Measurements from ENCODE around the gene RORC.

The RORC gene

DNA sequence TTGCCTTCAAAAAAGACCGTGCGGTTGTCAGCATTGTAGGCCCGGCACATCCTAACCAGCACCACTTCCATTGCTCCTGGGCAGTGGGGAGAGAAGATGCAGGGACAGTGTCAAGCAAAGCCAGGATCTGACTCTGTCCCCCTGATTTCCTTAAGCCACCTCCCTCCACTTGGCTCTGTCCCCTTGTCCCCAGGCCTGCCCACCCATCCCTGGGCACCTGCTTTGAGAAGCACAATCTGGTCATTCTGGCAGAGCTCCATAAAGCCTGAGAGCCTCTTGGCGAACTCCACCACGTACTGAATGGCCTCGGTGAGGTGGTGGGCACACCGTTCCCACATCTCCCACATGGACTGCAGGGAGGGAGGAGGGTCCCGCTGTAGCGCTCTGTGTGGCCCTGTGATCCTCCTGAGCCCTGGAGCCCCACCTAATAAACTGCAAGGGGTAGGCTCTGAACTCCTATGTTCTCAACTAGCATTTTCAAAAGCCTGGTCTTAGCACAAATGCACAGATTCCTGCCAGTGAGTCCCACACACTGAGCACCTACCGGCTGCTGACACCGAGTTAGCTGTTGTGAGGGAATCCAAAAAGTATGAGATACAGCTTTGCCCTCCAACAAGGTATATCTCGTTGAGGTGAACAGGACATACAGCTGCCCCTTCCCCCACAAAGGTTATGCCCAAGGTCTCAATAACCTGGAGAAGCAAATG lies 18.2 kb downstream of the RORC start:
- Mint-ChIP-seq H3K36me3 (ENCODE audit: low read depth) (no peaks in the 10 kb centered on the region), H3K4me3 (no peak overlapping the region), H3K9me3 (no peaks in the 10 kb centered on the region), H3K27me3 (ENCODE audit: low read depth) (no peaks in the 10 kb centered on the region), H3K4me1 (ENCODE audit: low read depth) (peaks cover 15% of the 10 kb centered on the region), H3K27ac (no peak overlapping the region)
- no peak for DNase-seq (ENCODE audit: low spot score)

DNA sequence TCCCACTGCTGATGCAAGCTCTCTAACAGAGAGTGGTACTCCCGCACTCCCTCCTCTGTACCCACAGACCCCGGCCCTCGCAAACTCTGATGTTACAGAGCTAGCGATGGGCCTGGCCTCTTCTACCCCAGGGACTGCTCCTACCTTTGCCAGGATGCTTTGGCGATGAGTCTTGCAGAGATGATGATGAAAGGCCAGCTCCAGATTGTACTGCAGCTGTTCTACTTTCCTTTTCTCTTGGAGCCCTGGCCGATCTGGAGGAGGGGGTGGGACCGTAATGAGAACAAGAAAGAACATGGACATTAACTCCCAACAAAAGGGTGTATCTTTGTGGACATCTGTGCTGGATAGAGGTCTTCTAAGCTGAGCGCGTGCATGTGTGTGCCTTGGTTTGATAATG lies 20.4 kb downstream of the RORC start:
- peaks cover 10% of the 10 kb centered on the region for H3K4me1 Mint-ChIP-seq (ENCODE audit: low read depth)
- no peaks in the 10 kb centered on the region for H3K9me3 Mint-ChIP-seq
- no peak overlapping the region for H3K4me3 Mint-ChIP-seq
- peaks cover 5% of the 10 kb centered on the region for H3K27me3 Mint-ChIP-seq (ENCODE audit: low read depth)
- no peaks in the 10 kb centered on the region for H3K36me3 Mint-ChIP-seq (ENCODE audit: low read depth)
- no peak for DNase-seq (ENCODE audit: low spot score)
- no peak overlapping the region for H3K27ac Mint-ChIP-seq

DNA sequence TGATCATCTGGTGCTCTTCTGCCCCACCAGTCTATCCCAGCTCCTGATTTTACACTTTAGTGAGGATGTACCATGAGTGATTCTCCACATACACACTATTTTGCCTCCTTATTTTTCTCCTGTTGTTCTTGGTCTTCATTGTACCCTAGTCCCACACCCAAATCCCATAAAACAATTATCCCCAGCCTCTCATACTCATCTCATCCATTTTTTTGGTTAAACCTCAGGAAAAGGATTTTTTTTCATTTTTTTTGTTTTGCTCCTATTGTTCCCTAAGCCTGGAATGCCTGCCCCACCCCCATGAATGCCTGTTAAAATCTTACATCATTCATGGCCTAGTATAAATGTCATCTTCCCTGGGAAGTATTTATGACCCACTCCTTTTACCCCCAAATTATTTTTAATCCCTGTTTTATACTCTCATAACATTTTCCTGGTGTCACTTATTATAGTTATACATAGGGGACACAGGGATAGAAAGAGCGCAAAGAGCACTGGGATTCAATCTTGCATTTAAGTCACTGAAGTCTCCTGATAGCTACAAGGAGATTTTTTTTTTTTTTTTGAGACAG lies 21.5 kb downstream of the RORC start:
- no peak for DNase-seq (ENCODE audit: low spot score)
- Mint-ChIP-seq H3K27me3 (ENCODE audit: low read depth) (peaks cover 5% of the 10 kb centered on the region), H3K9me3 (no peaks in the 10 kb centered on the region), H3K4me3 (no peak overlapping the region), H3K27ac (no peak overlapping the region), H3K4me1 (ENCODE audit: low read depth) (peaks cover 3% of the 10 kb centered on the region), H3K36me3 (ENCODE audit: low read depth) (no peaks in the 10 kb centered on the region)

DNA sequence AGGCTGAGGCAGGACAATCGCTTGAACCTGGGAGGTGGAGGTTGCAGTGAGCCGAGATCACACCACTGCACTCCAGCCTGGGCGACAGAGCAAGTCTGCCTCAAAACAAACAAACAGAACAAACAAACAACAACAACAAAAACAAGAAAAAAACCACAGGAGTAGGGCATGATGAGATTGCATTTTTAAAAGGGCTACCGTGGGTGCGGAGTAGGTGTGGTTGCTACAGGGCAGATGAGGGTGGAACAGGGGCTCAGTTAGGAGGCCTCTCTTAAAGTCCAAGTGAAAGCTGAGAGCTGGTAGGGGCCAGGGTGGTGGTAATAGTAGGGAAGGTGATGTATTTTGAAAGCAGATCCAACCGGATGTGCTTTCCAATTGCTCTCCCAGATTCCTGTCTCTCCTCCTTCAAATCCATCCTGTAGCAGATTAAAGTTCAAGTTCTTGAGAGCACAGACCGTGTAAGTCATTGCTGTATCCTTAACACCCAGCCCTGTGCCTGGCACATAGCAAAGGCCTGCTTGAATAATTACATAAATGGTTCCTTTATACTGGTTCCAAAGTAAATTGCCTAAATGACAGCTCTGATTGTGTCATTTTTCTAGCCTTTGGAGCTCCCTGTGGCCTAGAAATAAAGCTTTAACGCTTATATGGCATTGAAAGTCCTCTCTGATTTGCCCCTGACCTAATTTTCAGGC lies 22.2 kb downstream of the RORC start:
- Mint-ChIP-seq H3K4me1 (ENCODE audit: low read depth) (peaks cover 3% of the 10 kb centered on the region), H3K9me3 (no peaks in the 10 kb centered on the region), H3K36me3 (ENCODE audit: low read depth) (no peaks in the 10 kb centered on the region), H3K27me3 (ENCODE audit: low read depth) (peaks cover 5% of the 10 kb centered on the region), H3K4me3 (no peak overlapping the region), H3K27ac (no peak overlapping the region)
- no peak for DNase-seq (ENCODE audit: low spot score)

DNA sequence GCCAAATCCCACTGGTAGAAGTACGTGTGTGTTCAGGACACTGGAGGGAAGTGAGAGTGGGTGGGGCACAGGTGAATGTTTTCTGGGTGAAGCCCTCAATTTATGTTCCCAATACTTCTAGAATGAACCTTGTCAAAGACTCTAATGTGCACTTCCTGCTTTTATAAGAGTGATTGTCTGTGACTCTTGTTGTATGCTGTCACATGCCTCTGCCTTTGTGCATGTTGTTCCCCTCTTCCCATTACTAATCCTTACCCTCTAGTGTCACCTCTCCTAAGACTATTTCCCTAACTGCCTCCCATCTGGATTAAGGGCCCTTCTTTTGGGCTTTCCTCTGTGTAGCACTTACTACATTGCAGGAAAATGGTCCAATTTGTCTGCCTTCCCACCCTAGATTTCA lies 23.8 kb downstream of the RORC start:
- no peaks in the 10 kb centered on the region for H3K9me3 Mint-ChIP-seq
- H3K27me3 Mint-ChIP-seq (ENCODE audit: low read depth) = peaks cover 8% of the 10 kb centered on the region
- no peak for DNase-seq (ENCODE audit: low spot score)
- H3K4me3 Mint-ChIP-seq = no peak overlapping the region
- H3K36me3 Mint-ChIP-seq (ENCODE audit: low read depth) = no peaks in the 10 kb centered on the region
- no peak overlapping the region for H3K27ac Mint-ChIP-seq
- peaks cover 2% of the 10 kb centered on the region for H3K4me1 Mint-ChIP-seq (ENCODE audit: low read depth)

DNA sequence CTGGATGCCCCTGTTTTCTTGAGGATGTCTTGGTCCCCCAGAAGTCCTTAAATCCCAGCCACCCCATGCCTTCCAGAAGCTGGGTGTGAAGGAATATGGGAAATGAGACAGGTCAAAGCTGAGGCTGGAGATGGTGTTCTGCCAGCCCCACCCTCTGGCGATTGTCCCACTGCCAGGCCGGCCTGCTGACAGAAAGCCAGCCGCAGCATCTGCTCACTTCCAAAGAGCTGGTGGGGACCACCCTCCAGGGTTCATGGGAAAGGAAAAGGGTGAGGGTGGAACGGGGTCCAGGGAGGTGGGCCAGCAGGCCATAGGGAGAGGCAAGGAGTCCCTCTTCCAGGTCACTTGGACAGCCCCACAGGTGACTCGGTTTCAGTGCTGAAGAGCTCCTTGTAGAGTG lies 24.5 kb downstream of the RORC start:
- no peak overlapping the region for H3K4me3 Mint-ChIP-seq
- no peak for DNase-seq (ENCODE audit: low spot score)
- H3K36me3 Mint-ChIP-seq (ENCODE audit: low read depth) = no peaks in the 10 kb centered on the region
- peaks cover 8% of the 10 kb centered on the region for H3K27me3 Mint-ChIP-seq (ENCODE audit: low read depth)
- H3K4me1 Mint-ChIP-seq (ENCODE audit: low read depth) = no peaks in the 10 kb centered on the region
- H3K9me3 Mint-ChIP-seq = no peaks in the 10 kb centered on the region
- H3K27ac Mint-ChIP-seq = no peak overlapping the region

DNA sequence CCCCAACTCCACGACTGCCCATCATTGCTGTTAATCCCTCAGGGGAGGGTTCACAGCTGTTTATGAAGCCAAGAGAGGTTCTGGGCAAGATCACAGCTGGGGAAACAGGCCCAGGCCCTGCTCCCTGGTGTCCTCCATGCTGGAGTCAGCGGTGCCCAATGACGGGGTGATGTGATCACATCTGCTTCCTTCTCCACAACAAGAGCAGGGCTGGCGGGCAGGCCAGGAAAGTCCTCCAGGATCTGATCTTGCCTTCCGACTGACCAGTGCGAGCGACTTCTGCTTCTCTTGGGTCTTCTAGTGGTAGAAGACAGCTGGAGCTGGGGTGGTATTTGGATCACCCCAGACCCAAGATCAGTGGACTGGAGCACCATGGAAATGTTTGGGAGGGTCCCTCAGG lies 25.4 kb downstream of the RORC start:
- Mint-ChIP-seq H3K36me3 (ENCODE audit: low read depth) (no peaks in the 10 kb centered on the region), H3K9me3 (no peaks in the 10 kb centered on the region), H3K4me3 (no peak overlapping the region)

DNA sequence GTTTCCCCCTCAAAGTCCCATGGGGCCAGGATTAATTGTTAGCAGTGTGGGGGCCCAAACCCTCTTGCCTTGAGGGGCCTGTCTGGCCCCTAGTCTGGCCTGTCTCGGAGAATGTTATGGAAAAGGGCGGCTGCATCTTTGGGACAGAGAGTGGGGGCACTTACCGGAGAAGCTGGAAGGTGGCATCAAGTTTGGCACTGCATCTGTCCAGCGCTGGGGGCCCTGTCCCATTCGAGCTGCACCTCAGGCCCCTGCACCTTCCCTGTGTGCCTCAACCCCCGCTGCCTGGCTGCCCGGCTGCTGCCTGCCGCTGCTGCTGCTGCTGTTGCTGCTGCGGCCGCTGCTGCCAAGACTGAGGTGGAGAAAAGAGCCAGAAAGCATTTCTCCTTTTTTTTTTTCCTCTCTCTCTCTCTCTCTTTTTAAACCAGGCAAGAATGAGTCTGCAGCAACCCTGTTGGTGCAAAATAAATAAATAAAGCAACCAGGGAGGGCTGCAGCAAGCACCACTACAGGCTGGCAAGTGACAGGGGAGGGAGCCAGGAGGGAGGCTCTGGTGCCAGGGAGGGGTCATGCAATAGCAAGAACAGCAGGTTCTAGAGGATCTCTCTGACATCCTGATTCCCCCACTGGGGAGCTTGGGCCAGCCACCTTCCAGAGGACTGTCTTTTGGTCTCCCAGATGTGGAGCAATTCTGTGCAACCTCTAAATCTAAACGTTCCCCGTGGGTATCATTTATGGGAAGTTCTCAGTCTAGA lies 26.4 kb downstream of the RORC start, which contains the start of gene LINGO4:
Gene LINGO4 (minus strand): TSS at position 354 of the 755 bp plus-strand sequence. CDS start 2,715 bp downstream, outside the sequence.
- Mint-ChIP-seq H3K4me1 (ENCODE audit: low read depth) (no peaks in the 10 kb centered on the region), H3K27ac (no peak within 1 kb of the TSS), H3K4me3 (no peak within 1 kb of the TSS)

More for the DNA sequence above, 25.4 kb downstream of the RORC start:
- Mint-ChIP-seq H3K27ac (no peak overlapping the region), H3K4me1 (ENCODE audit: low read depth) (no peaks in the 10 kb centered on the region), H3K27me3 (ENCODE audit: low read depth) (peaks cover 8% of the 10 kb centered on the region)
- no peak for DNase-seq (ENCODE audit: low spot score)

DNA sequence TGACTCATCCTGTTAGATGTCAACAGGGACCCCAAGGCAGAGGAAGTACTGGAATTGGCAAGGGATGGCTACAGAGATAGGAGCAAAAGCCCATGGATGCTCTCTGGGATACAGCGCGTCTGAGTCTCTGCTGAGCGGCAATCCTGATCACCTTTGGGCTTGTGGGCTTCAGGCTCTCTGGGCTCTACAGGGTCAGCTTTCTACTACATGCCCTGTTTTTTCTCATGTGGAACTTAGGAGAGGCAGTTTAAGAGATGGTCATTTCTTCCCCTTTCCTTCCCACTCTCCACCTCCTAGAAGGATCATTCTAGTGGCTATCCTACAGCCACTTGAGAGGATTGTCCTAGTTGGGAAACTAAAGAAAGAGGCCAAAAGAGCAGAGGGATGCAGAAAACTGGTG lies 27.7 kb downstream of the RORC start:
- Mint-ChIP-seq H3K27me3 (ENCODE audit: low read depth) (peaks cover 19% of the 10 kb centered on the region), H3K36me3 (ENCODE audit: low read depth) (no peaks in the 10 kb centered on the region), H3K4me3 (no peak overlapping the region), H3K27ac (no peak overlapping the region), H3K9me3 (no peaks in the 10 kb centered on the region), H3K4me1 (ENCODE audit: low read depth) (no peaks in the 10 kb centered on the region)
- DNase-seq (ENCODE audit: low spot score) = no peak

More for the DNA sequence above, 26.4 kb downstream of the RORC start, which contains the start of gene LINGO4:
- no peaks in the 10 kb centered on the region for H3K36me3 Mint-ChIP-seq (ENCODE audit: low read depth)
- H3K9me3 Mint-ChIP-seq = no peaks in the 10 kb centered on the region
- DNase-seq (ENCODE audit: low spot score) = no peak
- peaks cover 13% of the 10 kb centered on the region for H3K27me3 Mint-ChIP-seq (ENCODE audit: low read depth)

DNA sequence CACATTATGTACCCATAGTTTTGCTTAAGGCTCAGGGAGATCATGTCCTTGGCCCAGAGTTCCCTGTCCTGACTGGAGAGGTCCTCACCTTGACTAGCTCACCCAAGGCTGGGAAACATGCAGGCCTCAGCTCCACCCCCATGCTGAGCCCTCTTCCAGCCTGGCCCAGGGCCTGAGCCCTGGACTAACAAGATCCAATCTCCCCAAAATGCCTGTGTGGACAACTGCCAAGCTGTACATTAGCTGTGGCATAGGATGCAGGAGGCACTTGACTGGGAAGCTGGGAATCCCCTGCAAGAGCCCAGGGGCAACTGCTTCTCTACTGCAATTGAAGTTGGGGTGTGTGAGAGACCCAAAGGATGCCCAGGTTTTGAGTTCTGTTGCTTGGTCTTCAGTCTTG lies 28.4 kb downstream of the RORC start:
- no peak overlapping the region for H3K4me3 Mint-ChIP-seq
- H3K27me3 Mint-ChIP-seq (ENCODE audit: low read depth) = peaks cover 19% of the 10 kb centered on the region
- no peaks in the 10 kb centered on the region for H3K9me3 Mint-ChIP-seq
- DNase-seq (ENCODE audit: low spot score) = no peak
- no peak overlapping the region for H3K27ac Mint-ChIP-seq
- H3K4me1 Mint-ChIP-seq (ENCODE audit: low read depth) = no peaks in the 10 kb centered on the region
- no peaks in the 10 kb centered on the region for H3K36me3 Mint-ChIP-seq (ENCODE audit: low read depth)

DNA sequence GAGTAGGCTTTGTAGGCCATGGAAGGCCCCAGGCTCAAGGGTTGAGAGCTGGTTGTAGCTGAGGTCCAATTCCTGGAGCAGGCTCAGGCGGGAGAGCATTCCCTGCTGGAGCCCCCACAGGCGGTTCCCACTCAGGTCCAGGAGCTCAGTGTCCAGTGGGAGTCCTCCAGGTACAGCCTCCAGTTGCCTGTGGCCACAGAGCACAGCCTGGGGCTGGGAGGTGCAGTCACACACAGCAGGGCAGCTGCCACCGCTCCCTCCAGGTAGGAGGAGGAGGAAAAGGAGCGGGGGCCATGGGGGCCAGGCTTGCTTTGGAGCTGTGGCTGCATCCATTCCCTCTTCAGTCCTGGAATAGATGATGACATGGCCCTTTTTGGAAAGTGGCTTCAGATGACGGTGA lies 29.2 kb downstream of the RORC start:
- DNase-seq (ENCODE audit: low spot score) = no peak
- no peaks in the 10 kb centered on the region for H3K9me3 Mint-ChIP-seq
- H3K27me3 Mint-ChIP-seq (ENCODE audit: low read depth) = peaks cover 19% of the 10 kb centered on the region
- no peak overlapping the region for H3K4me3 Mint-ChIP-seq
- H3K27ac Mint-ChIP-seq = no peak overlapping the region
- no peaks in the 10 kb centered on the region for H3K4me1 Mint-ChIP-seq (ENCODE audit: low read depth)
- H3K36me3 Mint-ChIP-seq (ENCODE audit: low read depth) = no peaks in the 10 kb centered on the region

DNA sequence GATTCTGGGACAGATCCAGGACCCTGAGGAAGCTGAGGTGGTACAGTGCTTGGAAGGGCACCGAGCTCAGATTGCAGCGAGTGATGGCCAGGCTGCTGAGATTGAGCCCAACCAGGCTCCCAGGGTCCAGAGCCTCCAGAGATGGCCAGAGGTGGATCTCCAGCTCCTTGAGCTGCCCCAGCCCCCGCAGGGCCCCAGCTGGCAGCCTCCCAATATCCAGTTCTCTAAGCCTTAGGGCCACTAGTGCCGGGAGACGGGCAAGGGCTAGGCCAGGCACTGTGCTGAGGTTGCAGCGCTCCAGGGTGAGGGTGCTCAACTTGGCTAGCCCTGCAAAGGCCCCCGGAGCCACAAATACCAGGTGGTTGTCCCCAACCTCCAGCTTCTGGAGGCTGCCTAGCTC lies 29.8 kb downstream of the RORC start:
- no peaks in the 10 kb centered on the region for H3K36me3 Mint-ChIP-seq (ENCODE audit: low read depth)
- H3K27me3 Mint-ChIP-seq (ENCODE audit: low read depth) = peaks cover 19% of the 10 kb centered on the region
- no peaks in the 10 kb centered on the region for H3K4me1 Mint-ChIP-seq (ENCODE audit: low read depth)
- H3K27ac Mint-ChIP-seq = no peak overlapping the region
- no peak overlapping the region for H3K4me3 Mint-ChIP-seq
- DNase-seq (ENCODE audit: low spot score) = no peak
- H3K9me3 Mint-ChIP-seq = no peaks in the 10 kb centered on the region

DNA sequence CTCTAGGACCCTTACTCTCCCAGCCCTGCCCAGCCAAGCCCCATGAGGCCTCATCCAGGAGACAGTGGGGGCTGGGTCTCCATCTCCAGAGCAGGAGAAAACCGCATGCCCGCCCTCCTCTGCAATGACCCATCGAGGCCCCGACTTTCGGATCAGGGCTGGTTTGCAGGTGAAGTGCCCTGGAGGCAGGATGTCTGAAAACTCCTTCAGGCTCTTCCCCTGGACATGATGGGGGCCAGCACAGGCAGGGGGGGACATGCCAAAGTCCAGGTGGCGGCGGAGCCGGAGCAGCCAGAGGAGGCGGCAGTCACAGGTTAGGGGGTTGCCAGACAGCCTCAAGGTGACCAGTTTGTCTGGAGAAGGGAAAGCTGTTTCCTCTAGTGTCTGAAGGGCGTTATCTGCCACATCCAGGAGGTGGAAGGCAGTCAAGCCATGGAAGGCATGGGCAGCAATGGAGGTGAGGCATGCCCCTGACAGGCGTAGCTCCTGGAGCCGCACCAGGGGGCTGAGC lies 30.2 kb downstream of the RORC start:
- no peak overlapping the region for H3K27ac Mint-ChIP-seq

DNA sequence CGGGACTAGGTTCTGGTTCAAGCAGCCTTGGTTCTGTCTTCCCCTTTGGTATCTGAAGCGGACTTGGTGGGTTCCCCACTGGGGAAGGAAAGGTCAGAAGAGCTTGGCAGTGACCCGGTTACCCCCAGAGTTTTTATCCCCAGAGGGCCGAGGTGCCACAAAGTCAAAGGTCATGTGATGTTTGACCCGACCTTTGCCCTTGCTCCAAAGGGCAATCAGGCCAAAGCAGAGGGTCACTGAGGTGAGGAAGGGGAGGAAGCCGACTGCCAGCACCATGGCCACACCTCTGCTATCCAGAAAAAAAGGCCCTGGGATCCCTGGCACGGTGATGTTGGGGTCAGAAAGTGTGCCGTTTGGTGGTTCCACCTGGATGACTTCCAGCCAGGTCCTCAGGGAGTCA lies 30.8 kb downstream of the RORC start:
- no peaks in the 10 kb centered on the region for H3K9me3 Mint-ChIP-seq
- no peak overlapping the region for H3K27ac Mint-ChIP-seq
- DNase-seq (ENCODE audit: low spot score) = no peak
- peaks cover 14% of the 10 kb centered on the region for H3K27me3 Mint-ChIP-seq (ENCODE audit: low read depth)
- H3K4me1 Mint-ChIP-seq (ENCODE audit: low read depth) = no peaks in the 10 kb centered on the region
- no peaks in the 10 kb centered on the region for H3K36me3 Mint-ChIP-seq (ENCODE audit: low read depth)
- H3K4me3 Mint-ChIP-seq = no peak overlapping the region

More for the DNA sequence above, 30.2 kb downstream of the RORC start:
- H3K4me1 Mint-ChIP-seq (ENCODE audit: low read depth) = no peaks in the 10 kb centered on the region
- H3K9me3 Mint-ChIP-seq = no peaks in the 10 kb centered on the region
- no peak overlapping the region for H3K4me3 Mint-ChIP-seq
- H3K36me3 Mint-ChIP-seq (ENCODE audit: low read depth) = no peaks in the 10 kb centered on the region
- no peak for DNase-seq (ENCODE audit: low spot score)
- H3K27me3 Mint-ChIP-seq (ENCODE audit: low read depth) = peaks cover 16% of the 10 kb centered on the region

Data from T-helper 2 cell treated with Interferon-gamma antibody and Interleukin-4, amounts not matched to agents 5 μg/mL and 100 μg/mL, for 36 hours (primary cell).